Sigmoid colon (tissue), 4 donors: ENCODE results near the gene KIAA0513.
"Not testable (repeated sequence)": the region's sequence is repeated elsewhere in the genome, so short reads cannot be mapped to it uniquely, and the experiment has no call there.

Experiments
- CTCF ChIP-seq, 4 experiments: fragments of 450-650 bp in 3 of 4; fragments of 200-600 bp in 1 of 4; IDR thresholded peaks; one replicate each; pipeline ENCODE4 v1.5.1; 2016 to 2019; ENCODE audit warnings: antibody characterized with exemption in 4 of 4, mild to moderate bottlenecking in 3 of 4, moderate library complexity in 2 of 4
- EP300 ChIP-seq, 4 donors: sonication (generic); formaldehyde crosslinking; IDR thresholded peaks; one replicate each; pipeline ENCODE4 v1.6.1; 2017; ENCODE audit warnings: antibody characterized with exemption in 4 of 4
- POLR2A ChIP-seq, 2 donors: fragments of 450-650 bp; IDR thresholded peaks; one replicate each; pipeline ENCODE4 v1.6.1; 2016; ENCODE audit warnings: antibody characterized with exemption in 2 of 2, mild to moderate bottlenecking in 2 of 2, moderate library complexity in 2 of 2
- POLR2AphosphoS5 ChIP-seq, 4 donors: sonication (generic); formaldehyde crosslinking; IDR thresholded peaks; one replicate each; pipeline ENCODE4 v1.6.1; 2017; ENCODE audit warnings: antibody characterized with exemption in 4 of 4

- not testable (repeated sequence) for TF ChIP-seq CTCF, POLR2A, EP300, POLR2AphosphoS5 (IDR thresholded peaks at IDR 0.05)
Measured at GRCh38 chr16:85032187-85032586, 4.6 kb downstream of the KIAA0513 start.
